GM18517 (cell line): ENCODE measurements around the gene CRIP2.

Experiments used
- ATAC-seq: cut with Tn5 transposase; IDR thresholded peaks from one replicate; pipeline ENCODE4 v1.9.1; 2021; ENCODE audit warnings: mild to moderate bottlenecking, moderate library complexity; ENCODE audit not compliant: unreplicated experiment

CRIP2 gene

DNA sequence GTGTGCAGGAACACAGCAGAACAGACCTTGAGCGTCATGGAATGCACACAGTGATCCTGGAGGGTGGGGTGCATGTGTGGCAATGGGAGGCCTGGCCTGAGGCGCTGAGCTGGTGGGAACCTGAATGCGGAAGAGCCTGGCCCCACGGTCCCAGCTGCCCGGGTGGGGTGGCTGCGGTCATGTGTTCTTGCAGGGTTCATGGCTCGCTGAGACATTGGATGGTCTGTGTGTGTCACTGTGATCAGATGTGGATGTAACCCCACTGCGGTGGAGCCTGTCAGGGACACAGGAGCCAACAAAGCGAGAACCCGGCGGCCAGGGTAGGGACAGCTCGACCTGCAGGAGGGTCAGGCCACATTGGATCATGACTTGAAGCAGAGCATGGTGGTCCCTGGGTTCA, 31.8 kb upstream of the CRIP2 start:
- no peak for ATAC-seq

GRCh38 chr14:105444859-105445258, 29.8 kb upstream of the CRIP2 start:
- no peak for ATAC-seq

DNA sequence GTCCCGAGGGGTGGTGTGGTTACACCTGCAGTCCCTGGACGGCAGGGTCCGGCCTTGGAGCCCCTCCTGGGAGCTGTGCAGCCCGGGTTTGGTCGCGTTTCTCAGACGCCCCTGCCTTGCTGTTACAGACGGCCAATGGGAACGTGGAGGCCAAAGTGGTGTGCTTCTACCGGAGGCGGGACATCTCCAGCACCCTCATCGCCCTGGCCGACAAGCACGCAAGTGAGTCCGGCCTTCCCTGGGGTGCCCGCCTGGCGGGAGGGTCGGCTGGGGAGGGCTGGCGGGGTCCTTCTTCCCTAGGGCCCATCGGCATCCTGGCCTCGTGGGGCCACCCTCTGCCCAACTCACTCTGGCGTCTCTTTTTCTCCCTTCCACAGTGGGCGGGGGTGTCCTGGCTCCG, 29.3 kb upstream of the CRIP2 start:
- ATAC-seq, result no peak

GRCh38 chr14:105445901-105446845, 28.4 kb upstream of the CRIP2 start:
- ATAC-seq, result no peak

- no peak for ATAC-seq
Measured at GRCh38 chr14:105446971-105447370, 27.6 kb upstream of the CRIP2 start.

- no peak for ATAC-seq
Measured at GRCh38 chr14:105447651-105448640, 26.7 kb upstream of the CRIP2 start.

DNA sequence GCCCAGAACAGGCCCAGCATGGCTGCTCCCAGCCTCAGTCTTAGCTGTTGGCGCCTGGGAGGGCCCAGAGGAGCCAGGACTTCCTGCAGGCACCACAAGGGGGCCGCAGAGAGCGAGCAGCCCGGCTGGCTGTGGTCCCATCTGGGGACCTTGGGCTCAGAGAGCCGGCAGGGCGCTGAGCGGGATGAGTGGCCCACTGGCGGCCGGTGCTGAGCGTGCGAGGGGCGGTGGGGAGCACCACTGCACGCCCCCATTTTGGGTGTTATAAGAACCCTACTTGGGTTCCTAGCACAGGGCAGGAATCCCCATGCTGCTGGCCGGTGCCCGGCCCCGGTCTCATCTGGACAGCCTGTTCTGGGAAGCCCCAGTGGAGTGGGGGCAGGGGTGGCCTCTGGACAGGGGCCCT, 25.9 kb upstream of the CRIP2 start:
- ATAC-seq, result no peak

GRCh38 chr14:105449276-105450122, 25.1 kb upstream of the CRIP2 start:
- ATAC-seq, result no peak

- no peak for ATAC-seq
Measured at GRCh38 chr14:105450123-105450505, 24.5 kb upstream of the CRIP2 start.

DNA sequence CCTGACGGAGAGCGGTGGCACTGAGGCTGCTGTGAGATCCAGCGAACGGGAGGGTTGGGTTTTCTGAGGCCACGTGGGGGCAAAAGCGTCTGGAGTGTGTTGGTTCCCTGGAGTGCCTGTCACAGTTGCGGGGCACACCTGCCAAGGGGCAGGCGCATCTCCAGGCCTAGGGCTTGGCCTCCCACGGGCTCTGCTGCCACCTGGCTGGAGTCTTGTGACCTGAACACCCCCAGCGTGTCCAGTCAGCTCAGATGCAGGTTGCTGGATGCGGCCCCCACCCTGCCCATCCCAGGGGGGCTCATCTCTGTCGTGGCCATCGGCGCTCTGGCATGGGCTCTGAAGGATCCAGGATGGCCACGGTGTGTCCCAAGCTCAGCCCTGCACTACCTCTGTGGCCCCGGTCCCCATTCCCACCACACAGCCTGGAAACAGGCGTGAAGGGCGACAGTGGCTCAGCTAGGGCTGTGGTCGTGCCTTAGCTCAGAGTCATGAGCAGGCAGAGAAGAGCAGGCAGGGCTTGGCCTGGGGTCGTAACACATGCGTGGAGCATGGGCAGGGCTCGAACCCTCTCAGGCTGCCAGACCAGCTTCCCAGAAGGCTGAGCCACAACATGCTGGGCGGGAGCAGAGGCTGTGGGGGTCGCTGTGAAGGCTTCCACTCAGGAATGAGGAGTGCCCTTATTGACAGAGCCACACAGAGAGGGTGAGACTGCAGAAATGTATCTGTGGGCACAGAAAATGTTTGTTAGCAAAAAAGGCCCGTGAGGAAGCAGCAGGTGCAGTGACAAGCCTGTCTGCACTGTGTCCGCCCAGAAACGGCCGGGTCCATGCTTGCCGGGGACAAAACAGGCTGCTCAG, 23.5 kb upstream of the CRIP2 start:
- no peak for ATAC-seq

DNA sequence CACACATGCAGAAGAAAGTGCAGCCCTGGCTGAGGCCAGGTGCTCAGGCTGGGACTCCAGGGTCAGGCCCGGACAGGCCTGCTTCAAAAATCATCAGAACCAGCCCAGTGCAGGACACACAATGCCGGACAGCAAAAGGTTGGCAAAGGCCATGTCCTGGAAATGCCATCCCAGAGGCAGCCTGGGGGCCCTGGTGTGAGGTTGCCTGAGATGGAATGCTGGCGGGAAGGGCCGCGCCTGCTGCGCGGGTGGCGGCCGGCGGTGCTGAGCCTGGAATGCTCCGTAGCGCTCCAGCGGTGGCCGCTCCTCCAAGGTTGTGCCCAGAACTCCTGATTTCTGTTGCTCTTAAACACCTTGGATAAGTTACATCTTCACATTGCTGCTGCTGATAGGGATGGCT, 21.7 kb upstream of the CRIP2 start:
- no peak for ATAC-seq

GRCh38 chr14:105453847-105454246, 20.8 kb upstream of the CRIP2 start:
- no peak for ATAC-seq

- ATAC-seq, result no peak
Measured at GRCh38 chr14:105455086-105455640, 19.5 kb upstream of the CRIP2 start.

DNA sequence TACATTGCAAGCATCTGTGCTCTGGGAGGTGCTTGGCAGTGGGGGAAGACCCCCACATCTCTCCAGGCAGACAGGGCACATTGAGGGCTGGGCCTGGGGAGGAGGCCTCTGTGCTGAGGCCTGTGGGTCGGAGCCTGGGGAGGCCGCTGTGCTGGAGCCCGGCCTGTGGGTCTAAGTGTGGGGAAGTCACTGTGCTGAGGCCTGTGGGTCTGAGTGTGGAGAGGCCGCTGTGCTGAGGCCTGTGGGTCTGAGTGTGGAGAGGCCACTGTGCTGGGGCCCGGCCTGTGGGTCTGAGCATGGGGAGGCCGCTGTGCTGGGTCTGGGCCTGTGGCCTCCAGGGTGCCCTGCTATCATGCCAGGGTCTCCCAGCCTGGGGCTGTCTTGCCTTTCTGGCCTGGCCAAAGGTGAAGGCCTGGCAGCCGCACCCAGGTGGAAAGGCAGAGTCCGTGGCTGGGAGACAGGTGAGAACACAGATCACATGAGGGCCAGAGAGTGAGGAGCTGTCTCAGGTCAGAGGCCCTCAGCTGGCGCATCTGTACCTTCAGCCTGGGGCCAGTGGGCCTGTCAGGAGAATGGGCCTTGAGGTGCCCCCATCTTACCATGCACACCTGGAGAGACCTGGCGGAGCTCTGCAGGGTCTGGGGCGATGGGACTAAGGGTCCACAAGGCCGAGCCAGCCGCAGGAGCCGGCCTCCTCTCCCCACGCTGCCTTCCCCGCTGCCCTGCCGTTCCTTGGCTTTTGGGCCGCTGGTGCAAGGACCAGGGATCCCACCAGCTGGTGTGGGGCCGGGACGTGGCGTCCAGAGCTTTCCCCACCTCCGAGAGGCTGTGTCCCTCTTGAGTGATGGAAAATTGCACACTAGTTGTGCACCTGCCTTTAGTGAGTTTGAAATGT, 18.6 kb upstream of the CRIP2 start:
- ATAC-seq, result no peak

- ATAC-seq, result no peak
Measured at GRCh38 chr14:105456736-105457617, 17.6 kb upstream of the CRIP2 start.

- ATAC-seq, result no peak
Measured at GRCh38 chr14:105458010-105458409, 16.6 kb upstream of the CRIP2 start.

DNA sequence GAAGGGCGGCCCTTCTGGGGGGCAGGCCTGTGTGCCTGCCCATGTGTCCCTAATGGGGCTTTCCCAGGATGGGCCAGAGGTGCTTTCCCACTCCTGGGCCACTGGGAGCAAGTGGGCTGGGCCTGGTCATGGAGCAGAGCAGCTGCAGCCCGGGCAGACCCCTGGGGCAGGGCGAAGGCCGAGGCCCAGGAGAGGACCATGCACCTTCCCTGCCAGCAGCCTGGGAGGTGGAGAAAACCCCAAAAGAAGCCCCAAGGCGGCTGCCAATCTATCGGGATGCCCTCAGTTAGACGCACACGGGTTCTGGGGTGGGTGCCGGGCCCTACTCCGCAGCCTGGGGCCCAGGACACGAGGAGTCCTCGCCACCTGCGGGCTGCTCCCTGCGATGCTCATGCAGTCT, 16.1 kb upstream of the CRIP2 start:
- ATAC-seq, result no peak
